Hematopoietic multipotent progenitor cell treated with erythropoietin and hydrocortisone succinate and interleukin-3 and kit ligand, for 15 days (in vitro differentiated cells): ENCODE results near the gene HS3ST6.
"Not testable (repeated sequence)": the region's sequence is repeated elsewhere in the genome, so short reads cannot be mapped to it uniquely, and the experiment has no call there.

Experiments used
- DNase-seq: peaks from one replicate; pipeline ENCODE4 v3.0.0-alpha.2; 2015; ENCODE audit warnings: low spot score

Gene HS3ST6

GRCh38 chr16:1926271-1926670 is 8.1 kb upstream of the HS3ST6 start:
- no peak for DNase-seq

- no peak for DNase-seq
Measured at GRCh38 chr16:1924095-1924494, 5.9 kb upstream of the HS3ST6 start.

GRCh38 chr16:1923299-1924034 is 5.3 kb upstream of the HS3ST6 start:
- no peak for DNase-seq

GRCh38 chr16:1922357-1922756 is 4.1 kb upstream of the HS3ST6 start:
- DNase-seq: no peak

GRCh38 chr16:1920727-1921171 is 2.5 kb upstream of the HS3ST6 start:
- peak; percentile 19 for DNase-seq

- DNase-seq: not testable (repeated sequence)
Measured at GRCh38 chr16:1920122-1920521, 1.9 kb upstream of the HS3ST6 start.

- no peak for DNase-seq
Measured at GRCh38 chr16:1919327-1919998, 1.2 kb upstream of the HS3ST6 start.

GRCh38 chr16:1917665-1918350 is 407 bp downstream of the HS3ST6 start:
- no peak for DNase-seq

- no peak for DNase-seq
Measured at GRCh38 chr16:1917056-1917664, 1.1 kb downstream of the HS3ST6 start.

GRCh38 chr16:1916640-1916990 is 1.6 kb downstream of the HS3ST6 start:
- DNase-seq: no peak

- no peak for DNase-seq
Measured at GRCh38 chr16:1915732-1916639, 2.2 kb downstream of the HS3ST6 start.

- no peak for DNase-seq
Measured at GRCh38 chr16:1914988-1915387, 3.2 kb downstream of the HS3ST6 start.

- DNase-seq: no peak
Measured at GRCh38 chr16:1914084-1914608, 4.1 kb downstream of the HS3ST6 start.

GRCh38 chr16:1913327-1914083 is 4.7 kb downstream of the HS3ST6 start:
- DNase-seq: no peak

GRCh38 chr16:1912215-1912543 is 6.0 kb downstream of the HS3ST6 start:
- no peak for DNase-seq

- no peak for DNase-seq
Measured at GRCh38 chr16:1911467-1912214, 6.6 kb downstream of the HS3ST6 start.

- DNase-seq: no peak
Measured at GRCh38 chr16:1909561-1910231, 8.5 kb downstream of the HS3ST6 start.

GRCh38 chr16:1908983-1909382 is 9.2 kb downstream of the HS3ST6 start:
- DNase-seq: no peak

GRCh38 chr16:1908184-1908583 is 10.0 kb downstream of the HS3ST6 start:
- DNase-seq: no peak
